Measurements from ENCODE around the gene PRKCG. TPM values are rescaled to one million over a fixed set of nuclear protein-coding genes. Genes with fewer than 3 reads are reported as not detected.

Gene PRKCG
- total RNA-seq, 1 donor, result not detected

- no peak for DNase-seq (ENCODE audit: low read depth)
- no peak for TF ChIP-seq CTCF (IDR thresholded peaks at IDR 0.05; ENCODE audit: insufficient read depth, low read length)
- no peak overlapping the region for H3K4me3 ChIP-seq (ENCODE audit: low read depth, low read length)
These were observed 33.0 kb downstream of the PRKCG start for GRCh38 chr19:53915000-53915399.

GRCh38 chr19:53916004-53916403, 34.0 kb downstream of the PRKCG start:
- DNase-seq (ENCODE audit: low read depth), result no peak
- TF ChIP-seq CTCF (IDR thresholded peaks at IDR 0.05; ENCODE audit: insufficient read depth, low read length), result no peak
- no peak overlapping the region for H3K4me3 ChIP-seq (ENCODE audit: low read depth, low read length)

- H3K4me3 ChIP-seq (ENCODE audit: low read depth, low read length), result no peak overlapping the region
- DNase-seq (ENCODE audit: low read depth), result no peak
- TF ChIP-seq CTCF (IDR thresholded peaks at IDR 0.05; ENCODE audit: insufficient read depth, low read length), result no peak
These were observed 35.4 kb downstream of the PRKCG start for GRCh38 chr19:53917356-53917755.

- no peak for TF ChIP-seq CTCF (IDR thresholded peaks at IDR 0.05; ENCODE audit: insufficient read depth, low read length)
- DNase-seq (ENCODE audit: low read depth), result peak; percentile 77
- H3K4me3 ChIP-seq (ENCODE audit: low read depth, low read length), result no peak overlapping the region
These were observed 45.7 kb downstream of the PRKCG start for GRCh38 chr19:53927739-53928138.

GRCh38 chr19:53936029-53936428, 54.0 kb downstream of the PRKCG start:
- no peak overlapping the region for H3K4me3 ChIP-seq (ENCODE audit: low read depth, low read length)
- no peak for DNase-seq (ENCODE audit: low read depth)
- TF ChIP-seq CTCF (IDR thresholded peaks at IDR 0.05; ENCODE audit: insufficient read depth, low read length), result no peak

GRCh38 chr19:53942001-53942786, 60.2 kb downstream of the PRKCG start:
- no peak overlapping the region for H3K4me3 ChIP-seq (ENCODE audit: low read depth, low read length)
- TF ChIP-seq CTCF (IDR thresholded peaks at IDR 0.05; ENCODE audit: insufficient read depth, low read length), result peak; percentile 8
- no peak for DNase-seq (ENCODE audit: low read depth)

- H3K4me3 ChIP-seq (ENCODE audit: low read depth, low read length), result no peak overlapping the region
- no peak for DNase-seq (ENCODE audit: low read depth)
- TF ChIP-seq CTCF (IDR thresholded peaks at IDR 0.05; ENCODE audit: insufficient read depth, low read length), result no peak
These were observed 62.4 kb downstream of the PRKCG start for GRCh38 chr19:53944416-53944815.
